Activated B cell treated with CpG ODN at 0.5 μM for 24 hours (primary cell): ENCODE results near the gene BAHCC1. TPM values are rescaled to one million over a fixed set of nuclear protein-coding genes. Genes with fewer than 3 reads are reported as not detected.

ENCODE experiments used
- ATAC-seq: fragments of 200-7000 bp; cut with Tn5 transposase; one replicate; pipeline ENCODE4 v1.10.0; 2021; ENCODE audit warnings: low read depth, mild to moderate bottlenecking, moderate library complexity
- CTCF ChIA-PET: fragments of 350-600 bp; sonication (Branson Sonifier 250); formaldehyde crosslinking; loops from one replicate; lab custom pipeline; 2021; ENCODE audit warnings: antibody characterized with exemption; lab: Charles Lee
- POLR2A ChIA-PET: fragments of 350-600 bp; sonication (Branson Sonifier 250); formaldehyde crosslinking; loops from one replicate; lab custom pipeline; 2021; ENCODE audit warnings: antibody characterized with exemption; lab: Charles Lee
- DNase-seq: peaks from one replicate; pipeline ENCODE4 v3.0.0; 2022
- H3K27ac Mint-ChIP-seq: one replicate; pipeline ENCODE4 v1.8.0; 2020; ENCODE audit warnings: mixed read lengths
- H3K27me3 Mint-ChIP-seq: one replicate; pipeline ENCODE4 v1.8.0; 2021; ENCODE audit warnings: mixed read lengths
- H3K36me3 Mint-ChIP-seq: one replicate; pipeline ENCODE4 v1.8.0; 2021; ENCODE audit warnings: low read depth, mixed read lengths
- H3K4me1 Mint-ChIP-seq: one replicate; pipeline ENCODE4 v1.8.0; 2021; ENCODE audit warnings: mixed read lengths
- H3K4me3 Mint-ChIP-seq: one replicate; pipeline ENCODE4 v1.8.0; 2020; ENCODE audit warnings: mild to moderate bottlenecking, mixed read lengths
- H3K9me3 Mint-ChIP-seq: one replicate; pipeline ENCODE4 v1.8.0; 2020; ENCODE audit warnings: mixed read lengths
- CTCF ChIP-seq: fragments of 200-600 bp; IDR thresholded peaks from one replicate; pipeline ENCODE4 v1.8.0; 2022; ENCODE audit warnings: antibody characterized with exemption, mild to moderate bottlenecking
- intact Hi-C: fragments of 100-400 bp; cut with micrococcal nuclease; formaldehyde crosslinking; loops from one replicate; pipeline ENCODE4 v1.15.1; 2024
- total RNA-seq: library from RNA; stranded (reverse); gene quantifications from 2 replicates; pipeline ENCODE4 v1.2.3, GENCODE V29; 2022

The BAHCC1 gene
- total RNA-seq, 1 donor from 2014 or later, result 0.13 TPM

- DNase-seq, result no peak
- Mint-ChIP-seq H3K27me3 (peaks cover 9% of the 10 kb centered on the region), H3K4me3 (no peak overlapping the region), H3K4me1 (peaks cover 11% of the 10 kb centered on the region), H3K36me3 (no peaks in the 10 kb centered on the region), H3K9me3 (no peaks in the 10 kb centered on the region), H3K27ac (no peak overlapping the region)
- no peak for ATAC-seq
- TF ChIP-seq CTCF, result no peak
- ChIA-PET POLR2A (interaction anchor here (1.0 kb wide), 1 partner anchor 32 kb away, joined by 5 read pairs; the partner anchor contains the start of gene BAHCC1), CTCF (no interaction called here)
- intact Hi-C loops, result no loop called here
Observed at GRCh38 chr17:81427173-81428120, 32.2 kb downstream of the BAHCC1 start.

DNA sequence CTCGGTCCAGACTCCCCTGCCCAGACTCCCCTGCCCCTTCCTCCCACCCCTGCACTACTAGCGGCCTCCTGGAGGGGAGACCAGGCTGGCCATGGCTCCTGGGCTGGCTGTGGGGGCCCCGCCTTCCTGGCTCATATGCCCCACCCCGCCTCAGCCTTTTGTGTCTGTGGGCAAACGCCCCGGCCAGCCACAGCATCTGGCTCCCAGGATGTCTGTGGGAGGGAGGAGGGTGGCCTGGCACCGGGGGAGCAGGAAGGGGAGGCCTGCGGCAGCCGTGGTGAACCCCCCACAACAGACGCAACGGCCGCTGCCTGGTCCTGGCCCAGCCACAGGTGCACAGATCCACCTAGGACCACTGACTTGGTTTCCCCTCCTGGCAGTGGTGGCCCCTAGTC is 32.9 kb downstream of the BAHCC1 start:
- ChIA-PET POLR2A (no interaction called here), CTCF (no interaction called here)
- H3K27ac Mint-ChIP-seq, result no peak overlapping the region
- H3K36me3 Mint-ChIP-seq, result no peaks in the 10 kb centered on the region
- TF ChIP-seq CTCF, result no peak
- no peaks in the 10 kb centered on the region for H3K9me3 Mint-ChIP-seq
- DNase-seq (no peak), ATAC-seq (peak; percentile 40)
- intact Hi-C loops, result no loop called here
- peaks cover 11% of the 10 kb centered on the region for H3K4me1 Mint-ChIP-seq
- H3K27me3 Mint-ChIP-seq, result peaks cover 9% of the 10 kb centered on the region
- H3K4me3 Mint-ChIP-seq, result no peak overlapping the region

- Mint-ChIP-seq H3K9me3 (no peaks in the 10 kb centered on the region), H3K27me3 (peaks cover 9% of the 10 kb centered on the region), H3K27ac (no peak overlapping the region), H3K36me3 (no peaks in the 10 kb centered on the region), H3K4me1 (peaks cover 11% of the 10 kb centered on the region), H3K4me3 (no peak overlapping the region)
- no peak for TF ChIP-seq CTCF
- intact Hi-C loops, result no loop called here
- ChIA-PET POLR2A (no interaction called here), CTCF (no interaction called here)
- DNase-seq (no peak), ATAC-seq (no peak)
Observed at GRCh38 chr17:81428516-81428915, 33.3 kb downstream of the BAHCC1 start.

DNA sequence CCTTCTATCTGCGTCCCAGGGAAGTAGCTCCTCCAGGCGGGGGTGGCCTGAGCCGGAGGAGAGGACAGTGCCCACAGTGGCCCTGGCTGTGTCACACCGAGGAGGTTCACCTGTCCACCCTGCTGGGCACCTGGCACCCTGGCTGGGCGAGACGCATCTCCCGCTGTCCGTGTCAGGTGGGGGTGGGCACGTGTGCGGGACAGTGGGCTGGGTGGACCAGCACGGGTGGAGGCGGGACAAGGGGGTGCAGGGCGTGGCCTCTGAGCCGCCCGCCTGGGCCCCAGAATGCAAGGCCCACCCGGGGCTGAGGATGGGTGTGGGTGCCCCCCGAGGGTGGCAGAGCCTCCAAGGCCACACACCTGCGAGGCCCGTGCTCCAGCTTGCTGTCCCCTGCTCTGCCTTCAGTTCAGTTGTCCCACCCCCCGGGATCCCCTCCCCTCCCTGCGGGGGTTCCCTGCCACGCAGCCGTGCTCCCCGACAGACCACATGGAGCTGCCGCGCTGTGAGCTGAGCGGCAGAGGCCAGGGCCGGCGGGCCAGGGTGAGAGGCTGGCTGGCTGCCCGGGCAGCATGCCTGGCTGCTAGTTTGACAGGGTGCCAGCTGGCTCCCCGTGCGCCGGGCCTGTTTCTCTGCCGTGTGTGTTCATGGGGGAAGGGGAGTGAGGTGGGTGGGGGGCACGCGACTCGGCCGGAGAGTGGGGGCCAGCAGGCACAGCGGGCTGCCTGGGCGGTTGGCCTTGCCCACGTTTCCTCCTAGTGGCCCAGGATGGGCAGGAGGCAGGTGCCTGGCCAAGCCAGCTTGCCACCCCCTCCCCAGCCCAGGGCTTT is 33.9 kb downstream of the BAHCC1 start:
- ATAC-seq (no peak), DNase-seq (no peak)
- ChIA-PET CTCF (no interaction called here), POLR2A (interaction anchor here (0.5 kb wide), 1 partner anchor 50 kb away, joined by 4 read pairs; no protein-coding TSS in a partner anchor)
- no peak for TF ChIP-seq CTCF
- H3K4me1 Mint-ChIP-seq, result peaks cover 11% of the 10 kb centered on the region
- H3K27me3 Mint-ChIP-seq, result peaks cover 9% of the 10 kb centered on the region
- H3K4me3 Mint-ChIP-seq, result no peak overlapping the region
- H3K36me3 Mint-ChIP-seq, result no peaks in the 10 kb centered on the region
- no peaks in the 10 kb centered on the region for H3K9me3 Mint-ChIP-seq
- intact Hi-C loops, result no loop called here
- H3K27ac Mint-ChIP-seq, result no peak overlapping the region
